ENCODE results near the gene PDZD7.

PDZD7 gene

DNA sequence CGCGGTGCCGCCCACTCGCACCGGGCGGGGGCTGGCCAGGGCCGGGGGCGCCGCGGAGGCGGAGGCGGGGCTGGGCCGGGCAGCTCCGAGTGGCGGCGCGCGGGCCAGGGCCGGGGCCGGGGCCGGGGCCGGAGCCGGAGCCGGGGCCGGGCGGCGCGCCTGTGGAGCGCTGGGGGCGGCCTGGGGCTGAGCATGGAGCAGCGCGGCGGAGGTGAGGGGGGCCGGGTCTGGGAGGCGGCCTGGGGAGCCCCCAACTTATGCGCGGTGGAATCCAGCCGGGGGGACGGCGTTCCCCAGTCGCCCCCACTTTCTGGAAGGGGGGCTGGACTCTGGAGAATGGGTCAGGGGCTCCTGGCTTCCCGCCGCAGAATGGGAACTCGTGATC is 31.2 kb downstream of the PDZD7 start, which contains the start of gene LZTS2:
LZTS2 (plus strand) TSS at position 67 of the 385 bp plus-strand sequence. CDS start 2,731 bp downstream, outside the sequence.
- DNase-seq = no peak

DNA sequence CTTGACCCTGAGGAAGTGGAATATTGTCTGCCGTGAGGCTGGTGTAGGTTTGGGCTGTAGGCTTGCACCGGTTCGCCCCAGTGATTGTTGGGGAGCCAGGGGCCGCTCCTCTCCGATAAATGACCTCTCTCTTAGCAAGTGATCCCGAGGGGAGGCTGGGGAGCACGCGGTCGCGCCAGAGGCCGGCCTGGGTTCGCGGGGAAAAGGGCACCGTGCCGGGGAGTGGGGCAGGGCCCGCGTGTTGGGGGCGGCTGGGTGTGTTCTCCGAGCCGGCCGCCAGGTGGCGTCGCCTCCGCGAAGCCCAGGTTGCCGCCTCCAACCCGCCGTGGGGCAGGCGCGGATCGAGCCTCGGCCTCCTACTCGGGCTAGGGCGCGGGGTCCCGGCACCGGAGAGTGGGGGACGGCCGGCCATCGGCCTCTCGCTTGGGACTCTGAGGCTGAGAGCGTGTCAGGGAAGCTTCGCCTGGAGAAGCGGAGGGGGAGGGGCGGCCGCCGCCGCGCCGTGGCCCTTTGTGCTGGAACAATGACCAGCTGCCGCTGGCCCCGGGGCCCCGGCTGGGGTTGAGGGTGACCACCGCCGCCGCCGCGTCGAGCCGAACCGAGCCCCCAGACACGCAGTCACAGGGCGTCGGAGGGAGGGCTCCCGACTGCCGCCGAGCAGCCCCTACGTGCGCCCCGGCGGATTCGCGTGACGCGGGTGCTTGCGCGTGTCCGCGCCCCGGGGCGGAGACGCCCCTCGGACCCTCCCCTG is 31.8 kb downstream of the PDZD7 start:
- no peak for DNase-seq

DNA sequence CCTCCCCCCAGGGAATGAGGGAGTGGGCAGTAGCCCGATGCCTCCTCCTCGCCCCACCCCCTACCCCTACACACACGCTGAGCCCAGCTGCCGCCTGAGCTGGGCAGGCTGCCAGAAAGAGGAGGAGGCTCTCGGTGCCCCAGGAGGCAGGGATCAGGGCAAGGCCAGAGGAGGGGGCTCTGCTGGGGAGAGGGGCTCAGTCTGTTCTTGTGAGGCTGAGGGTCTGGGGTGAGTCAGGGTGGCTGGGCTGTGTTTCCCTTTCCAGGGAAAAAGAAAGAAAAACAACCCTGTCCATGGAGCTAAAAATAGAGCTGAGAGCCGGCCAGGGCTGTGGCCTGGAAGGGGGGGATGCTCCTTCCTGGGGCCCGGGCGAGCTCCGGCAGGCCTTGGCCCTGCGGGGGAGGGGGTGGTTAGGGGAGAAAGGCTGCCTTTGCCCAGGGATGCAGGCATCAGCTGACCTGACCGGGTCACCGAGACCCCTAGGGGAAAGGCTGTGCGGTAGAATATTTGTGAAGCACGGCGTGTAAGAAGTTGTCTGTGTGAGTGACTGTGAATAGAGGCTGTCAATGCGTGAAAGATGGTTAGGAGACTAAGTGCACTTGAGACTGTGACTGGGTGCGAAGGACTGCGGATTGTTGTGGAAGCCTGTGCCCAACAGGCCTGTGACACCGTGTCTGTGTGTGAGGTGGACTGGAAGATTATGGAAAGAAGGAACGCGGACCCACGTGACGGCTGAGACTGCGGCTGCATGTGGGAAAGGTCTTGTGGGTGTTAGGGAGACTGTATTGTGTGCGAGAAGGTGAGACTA is 32.5 kb downstream of the PDZD7 start:
- peak; percentile 69 for DNase-seq

DNA sequence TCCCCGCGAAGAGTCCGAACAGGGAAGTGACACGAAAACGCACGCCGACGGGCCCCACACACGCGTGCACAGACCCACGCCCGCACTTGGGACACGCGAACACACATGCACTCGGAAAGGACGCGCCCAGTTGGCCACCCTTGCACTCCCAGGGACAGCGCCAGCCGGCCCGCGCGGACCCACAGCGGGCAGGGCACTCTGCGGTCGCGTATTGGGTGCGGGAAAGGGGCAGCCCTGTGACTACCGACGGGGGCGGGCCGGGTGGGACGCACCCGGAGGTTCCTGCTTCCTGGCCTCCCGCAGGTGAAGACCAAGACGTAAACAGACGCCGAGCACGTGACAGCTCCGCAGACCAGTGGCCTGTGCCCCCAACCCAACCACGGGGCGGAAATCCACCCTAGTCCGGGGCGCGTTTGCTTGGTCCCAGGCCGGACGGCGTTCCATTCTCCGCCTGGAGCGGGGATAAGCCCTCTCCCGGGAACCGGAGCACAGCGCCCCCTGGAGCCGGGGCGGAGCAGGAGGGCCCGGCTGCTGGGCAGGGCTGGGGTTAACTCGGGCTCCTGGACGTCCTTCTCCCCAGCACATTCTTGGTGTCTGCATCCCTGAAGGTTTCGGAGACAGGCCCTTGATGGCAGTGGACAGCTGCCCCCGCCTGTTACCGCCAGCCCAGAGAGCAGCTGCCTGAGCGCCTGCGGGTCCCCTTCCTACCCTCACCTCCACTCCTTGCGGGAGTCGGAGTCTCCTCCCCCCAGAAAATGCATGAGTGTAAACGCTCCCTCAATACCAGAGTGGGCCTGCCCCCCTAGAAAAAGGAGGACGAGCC is 33.4 kb downstream of the PDZD7 start:
- no peak for DNase-seq

DNA sequence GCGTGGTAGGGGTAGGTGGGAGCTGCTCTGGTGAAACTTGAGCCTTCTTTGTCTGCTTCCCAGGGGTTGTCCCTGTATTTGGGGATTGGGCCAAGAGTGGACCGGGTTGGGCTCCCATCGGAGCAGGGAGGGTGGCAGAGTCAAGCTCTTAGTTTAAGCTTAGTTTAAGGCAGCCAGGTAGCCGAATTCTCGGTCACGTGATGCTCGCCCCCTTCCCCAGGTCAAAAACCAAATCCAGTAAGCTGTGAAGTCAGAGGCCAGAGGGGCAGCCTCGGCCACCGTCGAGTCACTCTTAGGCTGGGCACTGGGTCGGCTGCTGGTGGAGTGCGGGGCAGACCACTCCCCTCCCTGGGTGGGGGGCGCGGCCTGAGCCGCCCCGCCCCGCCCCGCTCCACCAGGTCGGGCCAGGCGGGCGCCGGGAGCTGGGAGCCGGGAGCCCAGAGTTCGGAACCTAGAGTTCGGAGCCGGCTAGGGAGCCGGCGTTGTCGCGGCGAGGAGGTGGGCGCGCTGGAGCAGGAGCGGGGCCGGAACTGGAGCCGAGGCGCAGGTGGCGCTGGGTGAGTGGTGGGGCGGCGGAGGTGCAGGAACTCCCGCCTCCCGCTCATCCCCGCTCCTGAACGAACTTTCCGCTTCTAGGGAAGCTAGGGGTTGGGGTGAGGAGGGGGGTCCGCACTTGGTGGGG is 34.1 kb downstream of the PDZD7 start:
- no peak for DNase-seq

DNA sequence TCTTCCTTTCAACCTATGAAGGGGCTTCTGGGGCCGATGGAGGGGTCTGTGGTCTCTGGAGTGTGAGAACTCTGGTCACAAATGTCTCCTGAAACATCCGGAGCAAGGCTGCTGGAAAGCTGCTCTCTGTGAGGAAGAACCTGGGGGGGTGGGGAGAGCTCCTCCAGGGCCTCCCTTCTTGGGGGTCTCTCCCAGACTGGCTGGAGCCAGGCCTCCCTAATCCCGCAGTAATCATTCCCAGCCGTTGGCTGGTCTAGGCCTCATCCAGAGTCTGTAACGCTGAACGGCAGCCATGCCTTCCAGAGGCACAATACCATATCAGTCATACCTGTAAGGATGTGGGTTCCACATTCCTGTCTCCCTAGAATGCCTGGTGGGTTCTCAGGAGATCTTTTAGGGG is 35.7 kb downstream of the PDZD7 start:
- no peak for DNase-seq

DNA sequence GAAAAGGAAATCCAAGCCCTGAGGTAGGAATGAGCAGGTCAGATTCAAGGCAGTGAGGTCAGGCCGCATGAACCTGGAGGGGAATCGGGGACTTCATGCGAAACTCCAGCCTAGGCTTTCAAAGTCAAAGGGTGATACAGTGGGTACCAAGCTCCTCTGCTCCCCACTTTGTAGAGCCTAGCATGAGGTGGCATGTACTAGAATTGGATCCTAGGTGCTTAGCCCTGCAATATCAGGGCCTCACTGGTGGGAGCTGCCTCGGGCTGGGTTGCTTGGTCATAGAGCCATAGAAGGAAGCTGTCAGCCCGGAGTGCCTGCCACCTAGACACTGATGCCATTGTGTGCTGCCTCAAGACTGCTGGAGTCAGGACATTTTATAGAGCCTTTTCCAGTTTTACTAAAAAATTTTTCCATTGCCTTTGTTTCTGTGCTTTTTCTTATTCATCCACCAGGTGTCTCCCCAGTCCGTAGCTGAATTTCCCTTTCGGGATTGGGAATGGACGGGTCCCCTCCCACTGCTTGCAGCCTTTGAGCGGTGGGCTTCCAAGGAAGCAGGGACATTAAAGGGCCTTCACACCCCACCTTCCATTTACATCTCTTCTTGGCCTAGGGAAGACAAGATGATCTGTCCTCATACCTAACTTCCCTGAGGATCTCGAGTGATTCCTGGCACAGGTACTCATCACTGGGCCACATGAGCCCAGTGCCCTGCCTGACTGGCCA is 36.8 kb downstream of the PDZD7 start:
- DNase-seq = no peak

DNA sequence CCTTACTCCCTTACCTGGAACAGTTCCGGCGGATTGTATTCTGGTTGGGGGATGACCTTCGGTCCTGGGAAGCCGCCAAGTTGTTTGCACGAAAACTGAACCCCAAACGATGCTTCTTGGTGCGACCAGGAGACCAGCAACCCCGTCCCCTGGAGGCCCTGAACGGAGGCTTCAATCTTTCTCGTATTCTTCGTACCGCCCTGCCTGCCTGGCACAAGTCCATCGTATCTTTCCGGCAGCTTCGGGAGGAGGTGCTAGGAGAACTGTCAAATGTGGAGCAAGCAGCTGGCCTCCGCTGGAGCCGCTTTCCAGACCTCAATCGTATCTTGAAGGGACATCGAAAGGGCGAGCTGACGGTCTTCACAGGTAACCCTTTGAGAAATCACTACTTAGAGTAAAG is 41.8 kb downstream of the PDZD7 start:
- DNase-seq = no peak

DNA sequence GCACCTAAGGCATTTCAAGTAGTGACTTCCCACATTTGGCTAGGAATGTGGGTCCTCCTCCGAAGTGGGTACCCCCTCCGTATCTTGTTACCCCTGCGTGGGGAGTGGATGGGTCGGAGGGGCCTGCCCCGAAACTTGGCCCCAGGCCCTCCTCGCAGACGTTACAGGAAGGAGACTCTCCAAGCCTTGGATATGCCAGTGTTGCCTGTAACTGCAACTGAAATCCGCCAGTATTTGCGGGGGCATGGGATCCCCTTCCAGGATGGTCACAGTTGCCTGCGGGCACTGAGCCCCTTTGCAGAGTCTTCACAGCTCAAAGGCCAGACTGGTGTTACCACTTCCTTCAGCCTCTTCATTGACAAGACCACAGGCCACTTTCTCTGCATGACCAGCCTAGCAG is 42.8 kb downstream of the PDZD7 start:
- no peak for DNase-seq

DNA sequence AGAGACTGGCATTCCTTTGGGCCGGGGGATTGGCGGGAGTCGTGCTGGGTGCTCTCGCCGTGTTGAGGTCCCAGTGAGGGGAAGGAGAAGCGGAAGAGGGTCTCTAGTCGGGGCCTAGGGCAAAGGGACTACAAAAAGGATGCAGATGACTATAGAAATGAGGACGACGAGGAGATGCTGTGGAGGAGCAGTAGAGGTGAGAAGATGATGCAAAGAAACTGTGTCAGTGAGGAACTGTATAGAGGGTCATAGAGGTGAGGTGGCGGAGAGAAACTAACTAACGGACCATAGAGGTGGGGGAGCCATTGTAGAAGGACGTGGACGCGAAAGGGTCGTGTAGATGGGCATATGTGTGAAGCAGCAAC is 43.3 kb downstream of the PDZD7 start:
- no peak for DNase-seq

DNA sequence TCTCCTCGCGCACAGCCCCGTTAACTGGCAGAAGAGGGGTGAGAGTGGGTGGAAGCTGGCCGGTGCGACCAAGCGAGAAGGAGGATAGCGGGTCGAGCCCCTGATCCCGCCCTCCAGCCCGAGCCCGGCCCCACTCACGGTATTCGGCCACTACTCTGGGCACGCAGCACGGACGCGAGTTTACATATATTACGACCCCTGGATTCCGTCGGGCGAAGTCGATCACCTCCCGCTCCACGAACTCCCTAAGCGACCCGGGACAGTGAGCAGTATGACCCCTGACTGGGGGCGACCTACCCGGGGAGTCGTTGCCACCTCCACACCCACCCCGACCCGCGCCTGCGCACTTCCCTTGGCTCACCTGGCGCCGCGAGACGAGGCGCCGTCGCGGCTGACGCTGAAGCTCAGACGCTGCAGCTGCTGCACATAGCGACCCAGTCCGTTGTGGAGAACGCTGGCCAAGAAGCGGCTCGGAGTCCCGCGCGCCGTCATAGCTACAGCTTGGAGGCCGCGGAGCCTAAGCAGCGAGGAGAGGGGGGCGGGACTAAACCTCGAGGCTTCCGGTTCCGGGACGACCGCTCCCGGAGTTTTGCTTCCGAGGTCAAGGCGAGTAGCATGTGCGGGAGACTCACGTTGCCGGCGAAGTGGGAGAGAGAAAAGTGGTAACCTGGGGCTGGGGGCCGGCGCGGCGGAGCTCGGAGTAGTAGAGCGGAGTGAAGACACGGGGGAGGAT is 43.8 kb downstream of the PDZD7 start, which contains the start of the genes MRPL43 and TWNK:
MRPL43 (minus strand) TSS at position 546 of the 733 bp plus-strand sequence; CDS start at position 492, 54 bp downstream.
TWNK (plus strand) TSS at position 592 of the 733 bp plus-strand sequence. CDS start 668 bp downstream, outside the sequence.
- DNase-seq = no peak

DNA sequence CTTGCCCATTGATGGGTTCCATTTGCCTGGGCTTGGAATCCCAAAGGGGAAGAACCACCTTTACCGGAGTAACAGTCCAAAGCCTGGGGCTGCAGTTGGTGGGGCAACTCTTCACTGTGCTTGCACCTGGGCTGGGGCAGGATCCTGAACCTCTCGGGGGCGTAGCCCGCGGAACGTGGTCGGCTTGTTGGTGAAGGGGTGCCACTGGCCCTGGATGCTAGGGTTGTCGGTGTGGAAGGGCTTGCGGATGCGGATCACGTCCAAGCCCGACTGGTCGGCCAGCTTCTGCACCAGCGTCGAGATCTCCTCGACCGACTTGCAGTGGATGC is 44.3 kb downstream of the PDZD7 start:
- DNase-seq = no peak

DNA sequence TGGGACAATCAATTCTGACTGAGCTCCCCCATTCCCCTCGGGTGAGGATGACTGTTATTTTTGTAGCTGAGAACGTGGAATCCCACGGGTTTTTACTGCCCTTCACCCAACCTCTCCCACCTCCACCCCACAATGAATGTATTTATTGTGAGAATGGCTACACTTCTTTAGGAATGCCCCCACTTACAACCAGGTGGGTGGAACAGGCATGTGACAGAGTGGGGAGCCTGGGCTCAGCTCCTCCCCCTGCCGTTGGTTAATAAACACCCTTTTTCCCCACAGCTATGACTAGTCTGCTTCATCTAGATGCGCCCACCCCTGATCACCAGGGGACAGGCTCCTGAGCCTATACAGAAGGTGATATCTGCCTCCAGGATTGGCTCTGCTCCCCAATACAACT is 45.6 kb downstream of the PDZD7 start:
- DNase-seq = no peak

DNA sequence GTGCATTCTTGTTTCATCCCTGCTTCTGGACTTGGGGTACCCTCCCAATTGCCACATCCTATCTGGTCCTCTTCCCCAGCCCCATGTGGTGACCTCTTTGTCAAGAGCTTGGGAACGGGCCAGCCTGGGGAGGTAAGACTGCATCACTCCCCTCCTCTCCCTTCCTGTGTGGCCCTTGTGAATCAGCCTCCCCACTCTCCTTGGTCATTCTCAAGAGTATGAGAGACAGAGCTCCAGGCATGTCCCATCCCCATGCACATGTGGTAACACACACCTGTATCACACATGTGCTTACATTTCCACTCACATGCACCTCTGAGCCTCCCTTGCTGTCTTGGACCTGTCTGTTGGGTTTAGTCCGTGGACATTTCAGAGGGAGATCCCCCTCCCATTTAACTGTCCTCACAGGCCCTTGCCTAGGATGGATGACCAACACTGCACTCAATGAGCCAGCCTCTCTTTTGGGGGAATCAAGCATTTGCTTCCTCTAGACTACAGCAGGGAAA is 46.2 kb downstream of the PDZD7 start:
- DNase-seq = no peak

DNA sequence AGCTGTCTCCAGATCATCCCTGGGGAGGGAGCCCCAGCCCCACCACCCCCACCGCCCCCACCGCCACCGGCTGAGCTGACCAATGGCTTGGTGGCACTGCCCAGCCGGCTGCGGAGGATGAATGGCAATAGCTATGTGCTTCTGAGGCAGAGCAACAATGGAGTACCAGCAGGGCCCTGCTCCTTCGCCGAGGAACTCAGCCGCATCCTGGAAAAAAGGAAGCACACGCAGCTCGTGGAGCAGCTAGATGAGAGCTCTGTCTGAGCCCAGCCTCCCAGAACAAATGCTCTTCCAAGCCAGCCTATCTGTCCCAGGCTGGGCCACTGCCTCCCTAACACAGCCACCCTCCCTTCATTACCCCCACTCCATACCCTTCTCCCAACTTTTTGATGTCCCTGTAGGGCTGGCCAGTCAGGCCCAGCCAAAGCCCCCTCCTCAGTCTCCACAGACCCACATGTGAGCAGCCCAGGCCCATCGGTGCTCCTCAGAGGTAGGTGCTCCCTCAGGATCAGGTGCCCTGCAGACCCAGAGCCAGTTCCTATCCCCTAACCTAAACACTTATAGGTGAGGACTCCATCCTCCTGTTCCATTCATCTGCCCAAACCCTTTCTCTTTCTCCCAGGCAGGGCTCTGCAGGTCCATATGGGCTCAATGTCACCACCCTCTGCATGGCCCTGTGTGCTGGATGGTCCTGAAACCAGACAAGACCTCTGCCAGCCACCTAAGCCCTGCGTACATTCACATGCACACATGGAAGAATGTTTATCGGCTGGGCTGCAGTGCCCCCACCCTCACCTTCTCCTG is 46.9 kb downstream of the PDZD7 start:
- no peak for DNase-seq

DNA sequence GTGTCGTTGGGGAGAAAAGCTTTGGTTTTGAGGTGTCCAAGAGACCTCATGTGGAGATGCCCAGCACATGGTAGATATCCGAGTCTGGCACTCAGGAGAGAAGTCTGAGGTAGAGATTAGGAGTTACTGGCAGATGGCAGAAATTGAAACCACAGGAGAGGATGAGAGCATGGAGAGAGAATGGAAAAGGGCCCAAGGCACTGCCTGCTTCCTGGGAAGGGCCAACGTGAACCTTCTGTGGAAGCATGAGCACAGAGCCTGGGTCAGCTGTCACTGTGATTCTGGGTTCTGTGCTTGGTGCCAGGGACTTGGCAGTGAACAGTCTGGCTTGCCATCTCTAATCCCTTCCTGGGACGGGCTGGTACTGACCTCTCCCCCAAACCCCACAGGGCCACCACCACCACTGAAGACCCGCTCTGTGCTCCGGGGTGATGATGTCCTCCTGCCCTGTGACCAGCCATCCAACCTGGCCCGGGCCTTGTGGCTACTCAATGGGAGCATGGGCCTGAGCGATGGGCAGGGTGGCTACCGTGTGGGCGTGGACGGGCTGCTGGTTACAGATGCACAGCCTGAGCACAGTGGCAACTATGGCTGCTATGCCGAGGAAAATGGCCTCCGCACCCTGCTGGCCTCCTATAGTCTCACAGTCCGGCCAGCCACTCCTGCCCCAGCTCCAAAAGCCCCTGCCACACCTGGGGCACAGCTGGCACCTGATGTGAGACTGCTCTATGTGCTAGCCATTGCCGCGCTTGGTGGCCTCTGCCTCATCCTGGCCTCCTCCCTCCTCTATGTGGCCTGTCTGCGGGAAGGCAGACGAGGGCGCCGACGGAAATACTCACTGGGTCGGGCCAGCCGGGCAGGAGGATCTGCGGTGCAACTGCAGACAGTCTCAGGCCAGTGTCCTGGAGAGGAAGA is 47.8 kb downstream of the PDZD7 start:
- DNase-seq = no peak

DNA sequence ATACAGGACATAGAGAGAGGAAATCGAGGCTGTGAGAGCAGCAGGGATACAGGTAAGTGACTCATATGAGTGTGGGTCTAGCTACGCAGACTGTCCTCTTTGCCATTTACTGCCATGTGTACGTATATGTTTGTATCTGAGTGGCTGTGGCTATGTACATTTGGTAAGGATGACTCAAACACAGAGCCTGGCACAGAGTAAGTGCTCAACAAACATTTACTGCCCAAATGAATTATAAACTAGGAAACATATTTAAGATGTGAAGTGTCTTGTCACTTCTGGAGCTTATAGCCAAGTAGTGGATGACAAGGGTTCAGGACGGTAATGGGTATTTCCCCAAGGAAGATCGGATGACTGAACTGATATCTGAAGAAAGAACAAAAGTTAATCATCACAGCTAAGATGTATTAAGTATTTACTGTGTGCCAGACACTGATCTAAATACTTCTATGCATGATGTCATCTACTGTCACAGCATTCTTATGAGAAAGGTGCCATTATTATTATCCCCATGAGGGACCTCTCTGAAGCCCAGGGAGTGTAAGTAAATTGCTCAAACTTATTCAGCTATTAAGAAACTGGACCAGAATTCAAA is 49.7 kb downstream of the PDZD7 start:
- no peak for DNase-seq

DNA sequence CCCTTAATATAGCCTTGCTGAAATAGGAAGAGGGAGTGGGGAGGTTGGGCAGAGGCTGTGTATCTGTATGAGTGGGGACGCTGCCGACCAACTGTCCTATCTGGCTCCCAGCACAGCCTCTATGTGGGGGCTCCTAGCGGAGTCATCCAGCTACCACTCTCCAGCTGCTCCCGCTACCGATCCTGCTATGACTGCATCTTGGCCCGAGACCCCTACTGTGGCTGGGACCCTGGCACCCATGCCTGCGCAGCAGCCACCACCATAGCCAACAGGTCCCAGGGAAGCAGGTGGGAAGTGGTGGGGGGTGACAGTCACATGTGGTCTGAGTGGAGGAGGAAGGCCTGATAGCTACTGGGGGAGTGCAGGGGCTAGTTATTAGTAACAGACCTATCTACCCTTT is 50.2 kb downstream of the PDZD7 start:
- no peak for DNase-seq

DNA sequence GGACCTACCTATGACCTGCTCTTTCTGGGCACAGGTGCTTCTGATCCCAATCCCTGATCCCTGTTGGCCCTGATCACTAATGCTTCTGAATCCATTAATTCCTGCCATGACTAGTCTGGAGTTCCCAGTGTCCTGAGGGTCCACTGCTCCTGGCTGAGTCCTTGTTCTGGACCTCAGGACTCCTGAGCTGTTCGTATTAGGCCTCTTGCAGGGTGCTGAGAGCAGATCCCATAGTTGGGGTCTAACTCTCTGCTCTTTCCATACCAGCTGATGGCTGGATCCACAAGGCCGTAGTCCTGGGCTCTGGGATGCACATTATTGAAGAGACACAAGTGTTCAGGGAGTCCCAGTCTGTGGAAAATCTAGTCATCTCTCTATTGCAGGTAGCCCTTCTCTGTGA is 50.6 kb downstream of the PDZD7 start:
- no peak for DNase-seq

Data from NCI-H1417 treated with DMSO at 0.1 percent for 48 hours (cell line).